ENCODE results near the gene CRY2.

CRY2 gene

DNA sequence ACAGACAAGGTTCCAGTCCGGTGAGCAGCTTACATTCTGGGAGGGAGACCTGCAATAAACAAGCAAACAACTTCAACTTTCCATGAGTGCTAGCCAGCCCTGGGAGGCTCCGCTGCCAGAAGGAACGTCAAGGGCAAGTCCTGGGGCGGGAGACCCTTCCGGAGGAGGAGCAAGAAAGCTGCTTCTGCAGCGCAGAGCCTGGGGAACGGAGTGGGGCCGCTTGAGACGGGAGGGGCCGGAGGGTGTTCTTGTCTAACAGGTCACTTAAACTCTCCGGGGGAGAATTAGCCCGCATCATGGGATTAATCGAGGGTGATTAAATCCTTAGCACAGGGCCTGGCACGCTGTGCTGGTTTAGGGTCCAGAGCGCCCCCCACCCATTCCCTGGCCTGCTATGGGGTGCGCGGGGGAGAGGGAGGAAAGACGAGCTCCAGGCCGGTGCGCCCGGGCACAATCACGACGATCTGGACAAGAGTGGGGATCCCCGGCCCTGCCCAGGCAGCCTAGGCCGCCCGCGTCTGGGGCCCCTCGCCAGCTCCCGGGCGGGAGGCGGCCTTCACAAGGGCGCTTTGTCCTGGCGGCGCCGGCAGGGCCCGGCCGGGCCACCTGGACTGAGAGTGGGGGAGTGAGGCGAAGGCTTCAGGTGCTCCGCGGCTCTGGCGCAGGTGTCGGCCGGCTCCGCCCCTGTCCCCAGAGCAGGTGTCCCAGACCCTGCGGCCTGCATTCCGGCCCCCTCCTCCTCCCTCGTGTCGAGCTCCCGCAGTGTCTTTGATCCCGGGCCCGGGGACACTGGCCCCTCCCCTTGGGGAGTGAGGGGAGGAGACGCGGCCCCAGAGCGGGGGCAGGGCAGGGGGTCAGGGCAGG, 74.5 kb downstream of the CRY2 start:
- TF ChIP-seq CTCF (IDR thresholded peaks at IDR 0.05; ENCODE audit: control insufficient read depth, insufficient read depth, low read depth, low read length, missing control alignments): no peak
- no peak overlapping the region for H3K4me3 ChIP-seq (ENCODE audit: control insufficient read depth, low read depth, low read length)
- no peak for DNase-seq (ENCODE audit: low read depth)

DNA sequence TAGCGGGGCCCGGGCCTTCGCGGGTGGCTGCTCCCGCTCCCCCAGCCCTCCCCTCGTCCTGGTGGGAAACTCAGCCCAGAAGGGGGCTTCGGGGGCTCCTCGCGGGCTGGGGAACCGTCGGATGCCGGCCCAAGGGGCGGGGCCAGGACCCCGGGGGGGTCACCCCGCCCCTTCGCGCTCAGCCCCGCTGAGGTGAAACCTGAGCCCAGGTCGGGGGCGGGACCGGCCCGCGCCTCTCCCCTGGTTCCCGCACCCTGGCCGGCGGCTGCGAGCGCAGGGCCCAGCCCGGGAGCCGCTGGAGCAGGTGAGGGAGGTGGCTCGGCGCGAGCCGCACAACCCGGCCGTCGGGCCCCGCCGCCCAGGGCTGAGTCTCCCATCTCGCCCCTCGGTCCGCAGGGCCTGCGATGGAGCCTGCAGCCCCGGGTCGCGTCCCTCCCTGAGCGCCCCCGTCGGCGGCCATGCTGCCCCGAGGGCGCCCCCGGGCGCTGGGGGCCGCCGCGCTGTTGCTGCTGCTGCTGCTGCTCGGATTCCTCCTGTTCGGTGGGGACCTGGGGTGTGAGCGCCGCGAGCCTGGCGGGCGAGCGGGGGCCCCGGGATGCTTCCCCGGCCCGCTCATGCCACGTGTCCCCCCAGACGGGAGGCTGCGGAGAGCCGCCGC, 75.3 kb downstream of the CRY2 start, which contains the start of gene LARGE2:
Gene LARGE2, plus strand, starts transcription at position 232 of the 658 bp plus-strand sequence. Its CDS starts 227 bp downstream, at position 459.
- no peak within 1 kb of the TSS for H3K4me3 ChIP-seq (ENCODE audit: control insufficient read depth, low read depth, low read length)
- no peak for DNase-seq (ENCODE audit: low read depth)
- no peak for TF ChIP-seq CTCF (IDR thresholded peaks at IDR 0.05; ENCODE audit: control insufficient read depth, insufficient read depth, low read depth, low read length, missing control alignments)

GRCh38 chr11:45924036-45924915, 77.0 kb downstream of the CRY2 start:
- DNase-seq (ENCODE audit: low read depth): no peak
- no peak for TF ChIP-seq CTCF (IDR thresholded peaks at IDR 0.05; ENCODE audit: control insufficient read depth, insufficient read depth, low read depth, low read length, missing control alignments)
- no peak overlapping the region for H3K4me3 ChIP-seq (ENCODE audit: control insufficient read depth, low read depth, low read length)

DNA sequence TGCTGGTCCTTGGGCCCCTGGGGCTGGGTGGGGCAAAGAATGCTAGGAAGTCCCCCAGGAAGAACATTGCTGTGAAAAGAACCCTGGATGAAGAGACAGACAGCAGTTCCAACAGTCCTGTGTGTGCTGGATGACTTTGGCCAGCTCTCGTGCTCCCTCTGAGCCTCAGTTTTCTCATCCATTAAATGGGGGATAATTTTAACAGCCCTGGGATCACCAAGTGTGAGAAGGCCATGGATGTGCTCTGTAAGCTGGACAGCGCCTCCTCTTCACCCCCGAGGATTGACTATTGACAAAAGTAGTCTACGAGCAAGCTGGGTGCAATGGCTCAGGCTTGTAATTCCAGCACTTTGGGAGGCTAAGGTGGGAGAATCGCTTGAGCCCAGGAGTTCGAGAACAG, 77.7 kb downstream of the CRY2 start:
- TF ChIP-seq CTCF (IDR thresholded peaks at IDR 0.05; ENCODE audit: control insufficient read depth, insufficient read depth, low read depth, low read length, missing control alignments): no peak
- DNase-seq (ENCODE audit: low read depth): no peak
- H3K4me3 ChIP-seq (ENCODE audit: control insufficient read depth, low read depth, low read length): no peak overlapping the region

DNA sequence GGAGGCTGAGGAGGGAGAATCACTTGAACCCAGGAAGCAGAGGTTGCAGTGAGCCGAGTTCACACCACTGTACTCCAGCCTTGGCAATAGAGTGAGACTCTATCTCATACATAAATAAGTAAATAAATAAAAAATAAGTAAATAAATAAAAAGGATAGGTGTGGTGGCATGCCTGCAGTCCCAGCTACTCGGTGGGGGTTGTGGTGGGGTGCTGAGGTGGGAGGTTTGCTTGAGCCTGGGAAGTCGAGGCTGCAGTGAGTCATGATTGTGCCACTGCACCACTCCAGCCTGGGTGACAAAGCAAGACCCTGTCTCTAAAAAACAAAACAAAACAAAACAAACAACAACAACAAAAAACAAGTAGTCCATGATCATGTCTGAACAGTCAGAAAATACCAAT, 78.3 kb downstream of the CRY2 start:
- TF ChIP-seq CTCF (IDR thresholded peaks at IDR 0.05; ENCODE audit: control insufficient read depth, insufficient read depth, low read depth, low read length, missing control alignments): no peak
- DNase-seq (ENCODE audit: low read depth): no peak
- H3K4me3 ChIP-seq (ENCODE audit: control insufficient read depth, low read depth, low read length): no peak overlapping the region

DNA sequence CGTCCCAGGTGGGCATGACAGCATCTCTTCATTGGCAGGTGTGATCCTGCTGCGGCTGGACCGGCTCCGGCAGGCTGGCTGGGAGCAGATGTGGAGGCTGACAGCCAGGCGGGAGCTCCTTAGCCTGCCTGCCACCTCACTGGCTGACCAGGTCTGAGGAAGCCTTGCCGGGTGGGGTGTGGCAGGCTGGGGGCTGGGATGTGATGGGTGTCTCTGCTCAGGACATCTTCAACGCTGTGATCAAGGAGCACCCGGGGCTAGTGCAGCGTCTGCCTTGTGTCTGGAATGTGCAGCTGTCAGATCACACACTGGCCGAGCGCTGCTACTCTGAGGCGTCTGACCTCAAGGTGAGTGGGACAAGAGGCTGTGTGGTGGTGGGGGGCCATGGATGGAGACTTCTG, 78.7 kb downstream of the CRY2 start:
- TF ChIP-seq CTCF (IDR thresholded peaks at IDR 0.05; ENCODE audit: control insufficient read depth, insufficient read depth, low read depth, low read length, missing control alignments): no peak
- no peak overlapping the region for H3K4me3 ChIP-seq (ENCODE audit: control insufficient read depth, low read depth, low read length)
- no peak for DNase-seq (ENCODE audit: low read depth)
